PC-3 (cell line): ENCODE results near the gene NIPBL. TPM values are rescaled to one million over a fixed set of nuclear protein-coding genes. Genes with fewer than 3 reads are reported as not detected.

ENCODE experiments used
- ATAC-seq: fragments of 200-7000 bp; cut with Tn5 transposase; 2 replicates; pipeline ENCODE4 v1.9.1; 2020; ENCODE audit warnings: mild to moderate bottlenecking, moderate library complexity
- BruUV-seq: library from RNA; stranded (reverse); fragments of 400-500 nt; replicated peaks from 2 replicates; lab custom pipeline; 2021; lab: Mats Ljungman, UMichigan
- CTCF ChIA-PET: fragments of 300-600 bp; sonication (Branson Sonifier 250); formaldehyde crosslinking; loops from one replicate; lab custom pipeline; 2022; ENCODE audit warnings: antibody characterized with exemption; lab: Charles Lee
- POLR2A ChIA-PET: fragments of 300-600 bp; sonication (Branson Sonifier 250); formaldehyde crosslinking; loops from one replicate; lab custom pipeline; 2022; ENCODE audit warnings: antibody characterized with exemption; ENCODE audit not compliant: unreplicated experiment; lab: Charles Lee
- DNase-seq: peaks from one replicate; pipeline ENCODE4 v3.0.0-alpha.2; 2015
- H2AFZ ChIP-seq: fragments of 300-600 bp; sonication (generic); 2 replicates; pipeline ENCODE4 v1.6.0; 2016; ENCODE audit warnings: antibody characterized with exemption, low read length
- H3F3A ChIP-seq: fragments of 300-600 bp; sonication (generic); one replicate; pipeline ENCODE4 v1.6.0; 2017; ENCODE audit warnings: antibody characterized with exemption, low read length, control low read depth, mild to moderate bottlenecking; ENCODE audit not compliant: unreplicated experiment
- H3K27ac ChIP-seq: fragments of 300-600 bp; sonication (generic); 2 replicates; pipeline ENCODE4 v1.5.1; 2016; ENCODE audit warnings: mild to moderate bottlenecking, low read length
- H3K27me3 ChIP-seq: fragments of 300-600 bp; sonication (generic); 2 replicates; pipeline ENCODE4 v1.6.1; 2016; ENCODE audit warnings: low read length, mixed read lengths
- H3K36me3 ChIP-seq: fragments of 300-600 bp; sonication (generic); 2 replicates; pipeline ENCODE4 v1.6.1; 2016; ENCODE audit warnings: low read depth, mixed run types, low read length, mixed read lengths
- H3K4me1 ChIP-seq: fragments of 300-600 bp; sonication (generic); 2 replicates; pipeline ENCODE4 v1.5.1; 2016; ENCODE audit warnings: low read length; ENCODE audit not compliant: insufficient read depth
- H3K4me2 ChIP-seq: fragments of 300-600 bp; sonication (generic); 2 replicates; pipeline ENCODE4 v1.6.0; 2016; ENCODE audit warnings: low read length
- H3K4me3 ChIP-seq: fragments of 300-600 bp; sonication (generic); 2 replicates; pipeline ENCODE4 v1.5.1; 2016; ENCODE audit warnings: mild to moderate bottlenecking, low read length, mixed read lengths
- H3K79me2 ChIP-seq: fragments of 300-600 bp; sonication (generic); 2 replicates; pipeline ENCODE4 v1.6.1; 2017; ENCODE audit warnings: low read length, mixed read lengths
- H3K9ac ChIP-seq: fragments of 300-600 bp; sonication (generic); 2 replicates; pipeline ENCODE4 v1.6.0; 2016; ENCODE audit warnings: mild to moderate bottlenecking, low read length
- H3K9me2 ChIP-seq: fragments of 300-600 bp; sonication (generic); replicated peaks from 2 replicates; pipeline ENCODE4 v1.6.1; 2016; ENCODE audit warnings: mixed run types, low read length, mixed read lengths
- H3K9me3 ChIP-seq: fragments of 300-600 bp; sonication (generic); 2 replicates; pipeline ENCODE4 v1.6.1; 2016; ENCODE audit warnings: low read length, mixed read lengths
- H4K20me1 ChIP-seq: fragments of 300-600 bp; sonication (generic); 2 replicates; pipeline ENCODE4 v1.6.1; 2016; ENCODE audit warnings: low read length, mixed read lengths
- CTCF ChIP-seq: fragments of 300-600 bp; sonication (generic); conservative IDR thresholded peaks from 2 replicates; pipeline ENCODE4 v1.5.1; 2017; ENCODE audit warnings: antibody characterized with exemption, low read depth, mild to moderate bottlenecking, low read length
- EZH2 ChIP-seq: fragments of 300-600 bp; sonication (generic); IDR thresholded peaks from one replicate; pipeline ENCODE4 v1.6.1; 2017; ENCODE audit warnings: antibody characterized with exemption, mild to moderate bottlenecking, low read length; ENCODE audit not compliant: unreplicated experiment
- EZH2phosphoT487 ChIP-seq: fragments of 300-600 bp; sonication (generic); IDR thresholded peaks from 2 replicates; pipeline ENCODE4 v1.6.1; 2018; ENCODE audit warnings: mild to moderate bottlenecking, antibody characterized with exemption, low read length, borderline replicate concordance
- intact Hi-C: fragments of 100-400 bp; cut with micrococcal nuclease; formaldehyde crosslinking; loops from 2 replicates; pipeline ENCODE4 v1.9.0; 2023
- total RNA-seq: library from RNA; depleted of rRNA; stranded (reverse); fragments of >200 nt; gene quantifications from 2 replicates; pipeline ENCODE4 v1.2.3, GENCODE V29; 2014

NIPBL gene
- total RNA-seq, 1 experiment from 2014 or later: 16.8 TPM

GRCh38 chr5:36945687-36946086 is 69.1 kb downstream of the NIPBL start:
- no peak for DNase-seq
- intact Hi-C loops: loop anchor here (2.0 kb wide), 2 partner anchors 17 to 201 kb away; no protein-coding TSS in a partner anchor
- ChIA-PET POLR2A (no interaction called here), CTCF (interaction anchor here (0.6 to 1.1 kb wide), 2 partner anchors 60 to 169 kb away, joined by 3 read pairs; no protein-coding TSS in a partner anchor)
- no peak for ATAC-seq
- peaks cover 5% of the 10 kb centered on the region for H3F3A ChIP-seq
- no peak overlapping the region for H3K9ac ChIP-seq
- H3K27me3 ChIP-seq: no peaks in the 10 kb centered on the region
- H3K36me3 ChIP-seq: no peaks in the 10 kb centered on the region
- BruUV-seq: no TSS peak
- no peaks in the 10 kb centered on the region for H3K9me2 ChIP-seq
- H2AFZ ChIP-seq: no peak overlapping the region
- TF ChIP-seq CTCF: no peak
- no peak for TF ChIP-seq EZH2
- H3K4me2 ChIP-seq: no peak overlapping the region
- peaks cover 21% of the 10 kb centered on the region for H4K20me1 ChIP-seq
- peaks cover 41% of the 10 kb centered on the region for H3K4me1 ChIP-seq
- H3K4me3 ChIP-seq: no peak overlapping the region
- no peaks in the 10 kb centered on the region for H3K9me3 ChIP-seq
- peaks cover 75% of the 10 kb centered on the region for H3K79me2 ChIP-seq
- H3K27ac ChIP-seq: no peak overlapping the region

GRCh38 chr5:36946101-36946500 is 69.5 kb downstream of the NIPBL start:
- Histone ChIP-seq H2AFZ (no peak overlapping the region), H3K4me3 (no peak overlapping the region), H3F3A (peaks cover 5% of the 10 kb centered on the region), H3K27me3 (no peaks in the 10 kb centered on the region), H4K20me1 (peaks cover 23% of the 10 kb centered on the region), H3K27ac (no peak overlapping the region), H3K9me2 (no peaks in the 10 kb centered on the region), H3K36me3 (no peaks in the 10 kb centered on the region), H3K4me2 (no peak overlapping the region), H3K9me3 (no peaks in the 10 kb centered on the region), H3K9ac (no peak overlapping the region), H3K4me1 (peaks cover 45% of the 10 kb centered on the region), H3K79me2 (peaks cover 75% of the 10 kb centered on the region)
- TF ChIP-seq CTCF (no peak), EZH2 (no peak), EZH2phosphoT487 (no peak)
- DNase-seq (no peak), ATAC-seq (no peak)
- POLR2A ChIA-PET: no interaction called here
- intact Hi-C loops: no loop called here
- CTCF ChIA-PET: interaction anchor here (1.1 kb wide), 1 partner anchor 59 kb away, joined by 3 read pairs; no protein-coding TSS in a partner anchor
- no TSS peak for BruUV-seq

- Histone ChIP-seq H3K9ac (no peak overlapping the region), H4K20me1 (peaks cover 34% of the 10 kb centered on the region), H3K27ac (0 out of 2 replicates have a peak overlapping the region, but pooled peaks have one; percentile 1), H3K4me1 (peaks cover 53% of the 10 kb centered on the region), H3K36me3 (no peaks in the 10 kb centered on the region), H2AFZ (no peak overlapping the region), H3F3A (peaks cover 5% of the 10 kb centered on the region), H3K27me3 (no peaks in the 10 kb centered on the region), H3K79me2 (peaks cover 86% of the 10 kb centered on the region), H3K9me3 (no peaks in the 10 kb centered on the region), H3K9me2 (no peaks in the 10 kb centered on the region), H3K4me2 (peak overlapping the region; percentile 51), H3K4me3 (0 out of 2 replicates have a peak overlapping the region, but pooled peaks have one; percentile 8)
- TF ChIP-seq EZH2phosphoT487 (no peak), CTCF (no peak), EZH2 (no peak)
- no TSS peak for BruUV-seq
- DNase-seq (peak; percentile 87), ATAC-seq (peak; percentile 91)
- intact Hi-C loops: loop anchor here (2.0 kb wide), 1 partner anchor 55 kb away; no protein-coding TSS in a partner anchor
- POLR2A ChIA-PET: interaction anchor here (0.7 kb wide), 1 partner anchor 208 kb away, joined by 3 read pairs; no protein-coding TSS in a partner anchor
- CTCF ChIA-PET: no interaction called here
Measured at GRCh38 chr5:36948041-36948440, 71.5 kb downstream of the NIPBL start.
